ENCODE data around the gene ATP8B2.
"Not testable (repeated sequence)": the region's sequence is repeated elsewhere in the genome, so short reads cannot be mapped to it uniquely, and the experiment has no call there.

Gene ATP8B2

GRCh38 chr1:154323493-154323892, 1.8 kb upstream of the ATP8B2 start:
- no peak for DNase-seq (ENCODE audit: low read depth in 2 of 2)

GRCh38 chr1:154324241-154324640, 1.1 kb upstream of the ATP8B2 start:
- DNase-seq (ENCODE audit: low read depth in 2 of 2), result no peak

GRCh38 chr1:154325583-154326545, 539 bp downstream of the ATP8B2 start:
- DNase-seq (ENCODE audit: low read depth in 2 of 2), result no peak

- DNase-seq (ENCODE audit: low read depth in 2 of 2), result no peak
Measured at GRCh38 chr1:154326546-154327465, 1.5 kb downstream of the ATP8B2 start.

- DNase-seq (ENCODE audit: low read depth in 2 of 2), result no peak
Measured at GRCh38 chr1:154327466-154328317, 2.4 kb downstream of the ATP8B2 start.

GRCh38 chr1:154328318-154329151, 3.2 kb downstream of the ATP8B2 start:
- DNase-seq (ENCODE audit: low read depth in 2 of 2), result peak; percentile 85

GRCh38 chr1:154329152-154329521, 3.8 kb downstream of the ATP8B2 start:
- no peak for DNase-seq (ENCODE audit: low read depth in 2 of 2)

GRCh38 chr1:154329551-154330131, 4.3 kb downstream of the ATP8B2 start:
- no peak for DNase-seq (ENCODE audit: low read depth in 2 of 2)

GRCh38 chr1:154330669-154331068, 5.3 kb downstream of the ATP8B2 start:
- DNase-seq (ENCODE audit: low read depth in 2 of 2), result no peak

GRCh38 chr1:154334079-154335024, 9.0 kb downstream of the ATP8B2 start:
- DNase-seq (ENCODE audit: low read depth in 2 of 2), result no peak

GRCh38 chr1:154335025-154335714, 9.8 kb downstream of the ATP8B2 start:
- peak; percentile 89 to 90 for DNase-seq (ENCODE audit: low read depth in 2 of 2)

- DNase-seq (ENCODE audit: low read depth in 2 of 2), result no peak
Measured at GRCh38 chr1:154337253-154337894, 12.0 kb downstream of the ATP8B2 start.

GRCh38 chr1:154338875-154339274, 13.6 kb downstream of the ATP8B2 start:
- DNase-seq (ENCODE audit: low read depth in 2 of 2), result no peak

- DNase-seq (ENCODE audit: low read depth in 2 of 2), result not testable (repeated sequence)
Measured at GRCh38 chr1:154341366-154341765, 16.0 kb downstream of the ATP8B2 start.

- DNase-seq (ENCODE audit: low read depth in 2 of 2), result no peak
Measured at GRCh38 chr1:154342132-154342531, 16.8 kb downstream of the ATP8B2 start.

- DNase-seq (ENCODE audit: low read depth in 2 of 2), result peak in 1 of 2 donors; percentile 60
Measured at GRCh38 chr1:154342836-154343472, 17.6 kb downstream of the ATP8B2 start.

All from stimulated activated CD8-positive, alpha-beta memory T cell treated with anti-CD3 and anti-CD28 coated beads, Interleukin-2, amount 100 ng/mL, for 48 hours (primary cell).